Raji (cell line): ENCODE measurements around the gene COL8A2.

Experiments
- POLR2A ChIP-seq: IDR thresholded peaks from 2 replicates; pipeline ENCODE4 v1.6.1; 2011; ENCODE audit warnings: low read depth, low read length, control low read depth; ENCODE audit not compliant: insufficient read depth

COL8A2 gene

DNA sequence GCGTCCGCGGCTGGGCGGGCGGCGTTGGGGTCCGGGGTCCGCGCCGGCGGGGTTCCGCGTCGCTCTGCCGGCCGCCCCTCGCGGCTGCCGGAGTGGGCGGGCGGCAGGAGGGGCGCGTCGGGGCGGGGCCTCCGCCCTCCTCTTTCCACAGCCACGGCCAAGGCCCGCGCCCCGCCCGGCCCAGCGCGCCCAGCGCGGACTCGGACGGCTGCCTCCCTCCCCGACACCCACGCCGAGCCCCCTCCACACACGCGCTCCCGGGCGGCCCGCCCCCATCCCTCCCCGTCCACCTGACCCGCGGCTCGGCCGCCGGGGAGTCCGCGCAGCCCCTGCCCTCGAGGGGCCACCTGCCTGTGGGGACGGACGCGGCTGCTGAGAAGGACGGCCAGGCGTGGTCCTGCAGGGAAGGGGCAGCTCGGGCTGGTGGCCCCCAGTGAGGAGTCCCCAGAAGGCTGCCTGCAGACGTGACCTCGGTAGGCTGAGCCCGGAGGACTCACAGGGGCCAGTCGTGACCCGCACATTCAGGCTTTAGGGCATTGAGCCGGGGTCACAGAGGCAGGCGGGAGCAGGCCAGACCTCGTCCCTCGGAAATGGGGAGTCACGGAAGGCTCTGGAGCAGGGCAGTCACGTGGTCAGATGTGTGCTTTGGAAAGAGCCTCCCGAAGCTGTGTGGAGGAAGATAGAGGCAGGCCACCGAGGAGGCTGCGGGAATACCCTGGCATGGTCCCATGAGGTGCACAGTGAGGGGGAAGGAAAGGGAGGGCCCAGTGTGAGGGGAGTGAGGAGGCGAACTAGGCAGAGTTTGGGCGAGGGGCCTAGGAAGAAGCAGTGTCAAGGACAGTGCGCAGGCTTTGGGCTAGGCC is at the start of gene COL8A2:
Gene COL8A2, minus strand, starts transcription at position 94 of the 863 bp plus-strand sequence. CDS start 24,980 bp downstream, outside the sequence.
- no peak for TF ChIP-seq POLR2A

DNA sequence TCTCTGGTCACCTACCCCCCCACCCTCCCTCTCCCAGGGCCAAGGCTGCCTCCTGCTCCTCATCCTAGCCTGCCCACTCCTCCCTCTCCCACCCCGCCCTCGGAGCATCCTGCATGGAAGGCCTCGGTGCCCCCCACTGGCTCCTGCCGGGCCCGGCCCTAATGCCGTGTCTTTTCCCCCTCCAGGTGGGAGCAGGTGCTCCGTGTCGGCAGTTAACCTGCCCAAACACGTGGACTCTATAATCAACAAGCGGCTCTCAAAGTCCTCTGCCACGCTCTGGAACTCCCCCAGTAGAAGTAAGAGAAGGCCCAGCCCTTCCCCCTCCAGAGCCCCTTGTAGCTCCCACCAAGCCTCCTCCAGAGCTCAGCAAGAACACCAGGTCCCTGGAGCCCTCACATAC is 49.7 kb upstream of the COL8A2 start:
- TF ChIP-seq POLR2A = no peak

DNA sequence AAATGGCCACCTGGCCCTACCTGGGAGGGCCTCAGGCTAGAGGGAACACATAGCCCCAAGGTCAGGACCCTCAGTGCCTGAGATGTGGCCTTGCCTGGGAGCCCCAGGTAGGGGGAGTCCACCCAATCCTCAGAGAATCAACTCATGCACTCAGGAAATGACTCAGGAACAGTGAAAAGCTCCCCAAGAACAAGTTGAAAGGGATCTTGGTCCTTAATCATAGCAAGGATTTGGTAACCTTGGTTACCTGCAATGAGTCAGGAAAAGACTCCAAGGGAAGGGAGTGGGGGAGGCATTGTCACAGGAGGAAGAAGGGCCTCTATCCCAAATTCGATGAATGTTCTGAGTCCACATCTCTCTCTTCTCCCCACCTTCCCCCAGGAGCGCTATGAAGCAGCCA is 48.0 kb upstream of the COL8A2 start:
- no peak for TF ChIP-seq POLR2A

DNA sequence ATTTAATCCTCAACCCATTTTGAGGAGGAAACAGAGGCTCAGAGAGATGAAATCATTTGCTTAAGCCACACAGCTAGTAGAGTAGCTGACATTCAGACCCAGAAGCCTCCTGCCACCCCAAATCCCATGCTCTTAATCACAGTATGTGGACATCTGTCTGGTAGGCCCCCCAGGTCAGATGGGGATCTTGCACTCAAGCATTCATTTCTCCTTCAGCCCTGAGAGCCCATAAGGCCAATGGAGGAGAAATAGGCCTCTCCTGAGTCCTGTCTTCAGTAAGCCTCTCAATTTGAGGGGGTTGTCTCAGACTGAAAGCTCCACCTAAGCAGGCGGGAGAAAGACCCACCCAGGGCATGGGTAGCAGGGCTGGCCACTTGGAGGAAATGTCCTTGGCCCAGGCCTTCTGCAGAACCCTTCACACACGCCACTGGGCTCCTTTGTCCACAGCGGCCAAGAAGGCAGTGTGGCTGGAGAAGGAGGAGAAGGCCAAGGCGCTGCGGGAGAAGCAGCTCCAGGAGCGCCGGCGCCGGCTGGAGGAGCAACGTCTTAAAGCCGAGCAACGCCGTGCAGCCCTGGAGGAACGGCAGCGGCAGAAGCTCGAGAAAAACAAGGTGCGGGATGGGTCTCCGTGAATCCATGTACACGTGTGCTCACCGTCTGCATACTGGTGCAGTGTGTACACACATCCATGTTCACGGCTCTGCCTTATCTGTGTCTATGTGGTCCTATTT is 47.2 kb upstream of the COL8A2 start:
- no peak for TF ChIP-seq POLR2A

DNA sequence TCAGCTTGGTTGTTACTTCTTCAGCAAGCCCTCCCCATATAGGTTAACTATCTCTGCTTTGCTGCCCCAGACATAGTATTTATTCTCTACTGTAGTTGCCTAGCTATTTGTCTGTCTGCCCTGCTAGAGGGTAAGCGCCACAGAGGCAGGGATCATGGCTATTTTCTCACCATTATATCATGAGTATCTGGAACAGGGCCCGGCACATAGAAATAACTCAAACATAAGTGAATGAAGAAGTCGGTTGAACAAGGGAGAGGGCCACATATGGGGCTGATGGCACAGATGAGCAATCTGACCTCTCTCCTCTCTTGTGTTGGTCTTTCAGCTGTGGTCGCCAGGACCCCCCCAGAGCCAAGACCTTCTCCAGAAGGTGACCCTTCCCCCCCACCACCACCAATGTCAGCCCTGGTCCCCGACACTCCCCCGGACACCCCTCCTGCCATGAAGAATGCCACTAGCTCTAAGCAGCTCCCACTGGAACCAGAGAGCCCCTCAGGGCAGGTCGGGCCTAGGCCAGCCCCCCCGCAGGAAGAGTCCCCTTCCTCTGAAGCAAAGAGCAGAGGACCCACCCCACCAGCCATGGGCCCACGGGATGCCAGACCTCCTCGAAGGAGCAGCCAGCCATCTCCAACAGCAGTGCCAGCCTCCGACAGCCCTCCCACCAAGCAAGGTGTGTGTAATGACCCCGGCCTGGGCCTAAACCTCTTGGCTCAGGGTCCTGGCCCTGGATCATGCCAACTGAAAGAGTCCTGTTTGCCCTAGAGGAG is 45.8 kb upstream of the COL8A2 start:
- no peak for TF ChIP-seq POLR2A

DNA sequence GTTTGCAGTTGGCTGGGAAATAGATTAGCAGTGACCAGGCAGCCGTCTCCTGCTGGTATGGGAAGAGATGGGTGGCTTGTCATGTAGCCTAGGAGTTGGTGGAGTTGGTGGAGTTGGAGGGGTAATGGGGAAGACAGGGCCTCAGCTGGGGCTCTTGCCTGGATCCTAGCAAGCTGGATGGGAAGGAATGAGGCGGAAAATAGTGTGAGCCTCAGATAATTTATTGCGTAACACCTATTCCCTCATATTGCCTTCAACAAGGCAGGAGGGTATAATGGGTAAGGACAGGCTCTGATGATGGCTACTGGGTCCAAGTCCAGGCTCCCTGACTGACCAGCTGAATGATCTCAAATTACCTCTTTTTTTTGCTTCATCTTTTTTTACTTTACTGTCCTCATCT is 43.5 kb upstream of the COL8A2 start:
- TF ChIP-seq POLR2A = no peak

DNA sequence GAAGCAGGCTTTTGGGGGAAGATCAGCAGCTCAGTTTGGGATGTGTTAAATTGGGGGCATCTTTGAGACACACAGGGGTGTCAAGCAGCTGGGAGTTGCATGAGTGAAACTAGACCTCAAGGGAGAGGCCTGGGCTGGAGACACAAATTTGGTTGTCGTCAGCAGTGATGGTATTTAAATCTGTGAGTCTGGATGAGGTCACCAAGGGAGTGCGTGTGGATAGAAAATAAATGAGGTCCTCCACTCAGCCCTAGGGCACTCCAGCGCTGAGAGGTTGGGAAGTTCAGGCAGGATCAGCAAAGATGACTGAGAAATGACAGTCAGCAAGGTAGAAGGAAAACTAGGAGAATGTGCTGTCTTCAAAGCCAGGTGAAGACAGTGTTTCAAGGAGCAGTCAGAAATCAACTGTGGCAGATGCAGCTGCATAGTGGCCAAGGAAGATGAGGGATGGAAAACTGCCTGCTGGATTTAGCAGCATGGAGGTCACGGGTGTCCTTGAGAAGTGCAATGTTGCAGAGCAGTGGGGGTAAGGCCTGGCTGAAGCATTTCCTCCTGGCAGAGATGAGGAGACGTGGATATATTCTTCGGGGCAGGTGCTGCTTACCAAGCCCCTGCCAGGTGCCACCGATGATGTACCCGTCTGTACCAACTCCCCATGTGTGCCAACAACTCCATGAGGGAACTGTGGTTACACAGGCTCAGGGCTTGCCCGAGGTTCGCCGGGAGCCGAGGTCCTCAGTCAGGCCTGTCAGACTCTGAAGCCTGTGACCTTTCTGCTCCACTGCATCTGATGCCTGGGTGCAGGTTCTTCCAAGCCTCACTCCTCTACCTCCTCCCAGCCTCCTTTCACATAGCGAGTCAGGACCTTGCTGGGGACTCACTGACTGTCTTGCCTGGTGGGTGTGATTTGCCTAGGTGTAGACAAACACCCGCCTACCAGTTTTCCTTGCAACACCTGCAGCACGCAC is 42.2 kb upstream of the COL8A2 start:
- no peak for TF ChIP-seq POLR2A

DNA sequence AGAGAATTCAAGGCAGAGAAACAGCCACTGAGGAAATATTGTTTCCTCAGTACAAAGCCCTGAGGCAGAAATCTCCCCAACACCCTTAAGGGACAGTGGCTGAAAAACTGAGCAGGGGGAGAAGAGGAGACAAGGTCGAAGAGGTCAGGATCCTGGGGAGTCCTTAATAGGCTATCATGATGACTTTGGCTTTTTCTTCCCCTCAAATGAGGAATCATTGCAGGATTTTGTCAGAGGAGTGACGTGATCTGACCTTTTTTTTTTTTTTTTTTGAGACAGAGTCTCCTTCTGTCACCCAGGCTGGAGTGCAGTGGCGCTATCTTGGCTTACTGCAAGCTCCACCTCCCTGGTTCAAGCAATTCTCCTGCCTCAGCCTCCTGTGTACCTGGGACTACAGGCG is 41.1 kb upstream of the COL8A2 start:
- no peak for TF ChIP-seq POLR2A

DNA sequence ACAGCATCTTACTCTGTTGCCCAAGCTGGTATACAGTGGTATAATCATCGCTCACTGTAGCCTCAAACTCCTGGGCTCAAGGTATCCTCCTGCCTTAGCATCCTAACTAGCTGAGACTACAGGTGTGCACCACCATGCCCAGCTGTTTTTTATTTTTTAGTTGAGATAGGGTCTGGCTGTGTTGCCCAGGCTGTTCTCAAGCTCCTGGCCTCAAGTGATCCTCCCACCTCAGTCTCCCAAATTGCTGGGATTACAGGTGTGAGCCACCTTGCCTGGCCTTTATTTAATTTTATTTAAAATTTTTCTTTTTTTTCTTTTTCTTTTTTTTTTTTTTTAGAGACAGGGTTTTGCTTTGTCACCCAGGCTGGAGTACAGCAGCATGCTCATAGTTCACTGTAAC is 40.1 kb upstream of the COL8A2 start:
- no peak for TF ChIP-seq POLR2A

DNA sequence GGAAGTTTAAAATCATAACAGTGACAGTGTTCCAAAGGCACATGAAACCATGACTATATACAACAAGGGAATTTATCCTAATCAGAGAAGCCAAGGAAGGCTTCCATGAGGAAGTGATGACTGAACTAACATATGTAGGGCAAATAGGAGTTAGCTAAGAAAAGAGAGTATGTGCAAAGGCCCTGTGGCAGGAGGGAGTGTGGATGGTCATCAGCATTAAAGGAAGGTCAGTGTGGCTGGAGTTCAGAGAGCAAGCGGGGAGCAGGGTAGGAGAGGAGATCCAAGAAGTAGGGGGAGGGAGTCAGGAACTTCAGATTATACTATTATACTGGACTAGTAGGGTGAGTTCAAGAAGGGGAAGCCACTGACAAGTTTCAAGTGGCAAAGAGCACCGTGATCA is 39.3 kb upstream of the COL8A2 start:
- TF ChIP-seq POLR2A = no peak

DNA sequence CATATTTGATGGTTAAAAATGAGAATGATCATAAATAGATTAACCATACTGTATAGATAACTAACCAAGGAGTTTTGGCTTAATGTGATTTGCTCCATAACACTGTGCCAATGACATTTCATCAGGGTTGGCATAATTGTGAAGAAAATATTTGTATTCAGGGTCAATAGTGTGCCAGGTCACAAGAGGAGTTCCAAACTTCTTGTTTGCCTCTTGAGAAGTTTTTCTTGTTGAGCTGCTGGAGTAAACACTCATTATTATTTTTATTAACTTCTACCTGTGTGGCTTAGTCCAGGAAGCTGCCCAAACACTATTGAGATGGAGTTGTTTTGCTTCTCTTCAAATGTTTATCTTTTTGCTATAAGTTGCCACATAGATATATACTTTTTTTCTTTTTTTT is 38.4 kb upstream of the COL8A2 start:
- no peak for TF ChIP-seq POLR2A

DNA sequence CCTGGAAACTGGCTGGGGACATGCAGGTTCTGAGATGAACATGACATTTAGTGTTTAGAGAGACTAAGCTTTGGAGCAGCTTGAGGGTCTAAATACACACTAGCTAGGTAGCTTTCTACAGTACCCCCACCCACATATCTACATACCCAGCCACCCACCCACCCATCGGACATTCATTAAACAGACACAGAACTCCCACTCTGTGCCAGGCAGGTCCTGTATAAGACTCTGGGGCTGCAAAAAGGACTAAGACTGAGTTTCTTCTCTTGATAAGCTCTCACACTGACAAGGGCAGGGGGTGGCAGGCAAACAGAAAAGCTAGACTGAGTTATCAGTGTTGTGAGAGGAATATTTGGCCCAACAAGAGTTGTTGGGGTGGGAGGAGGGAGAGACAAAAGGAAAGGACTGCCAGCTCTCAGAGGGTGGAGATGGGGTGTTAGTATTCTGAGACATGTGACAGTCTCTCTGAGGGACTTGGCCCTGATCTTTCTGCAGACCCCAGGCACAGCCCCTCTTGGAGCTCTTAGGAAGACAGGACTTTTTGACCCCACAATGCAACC is 37.7 kb upstream of the COL8A2 start:
- no peak for TF ChIP-seq POLR2A

DNA sequence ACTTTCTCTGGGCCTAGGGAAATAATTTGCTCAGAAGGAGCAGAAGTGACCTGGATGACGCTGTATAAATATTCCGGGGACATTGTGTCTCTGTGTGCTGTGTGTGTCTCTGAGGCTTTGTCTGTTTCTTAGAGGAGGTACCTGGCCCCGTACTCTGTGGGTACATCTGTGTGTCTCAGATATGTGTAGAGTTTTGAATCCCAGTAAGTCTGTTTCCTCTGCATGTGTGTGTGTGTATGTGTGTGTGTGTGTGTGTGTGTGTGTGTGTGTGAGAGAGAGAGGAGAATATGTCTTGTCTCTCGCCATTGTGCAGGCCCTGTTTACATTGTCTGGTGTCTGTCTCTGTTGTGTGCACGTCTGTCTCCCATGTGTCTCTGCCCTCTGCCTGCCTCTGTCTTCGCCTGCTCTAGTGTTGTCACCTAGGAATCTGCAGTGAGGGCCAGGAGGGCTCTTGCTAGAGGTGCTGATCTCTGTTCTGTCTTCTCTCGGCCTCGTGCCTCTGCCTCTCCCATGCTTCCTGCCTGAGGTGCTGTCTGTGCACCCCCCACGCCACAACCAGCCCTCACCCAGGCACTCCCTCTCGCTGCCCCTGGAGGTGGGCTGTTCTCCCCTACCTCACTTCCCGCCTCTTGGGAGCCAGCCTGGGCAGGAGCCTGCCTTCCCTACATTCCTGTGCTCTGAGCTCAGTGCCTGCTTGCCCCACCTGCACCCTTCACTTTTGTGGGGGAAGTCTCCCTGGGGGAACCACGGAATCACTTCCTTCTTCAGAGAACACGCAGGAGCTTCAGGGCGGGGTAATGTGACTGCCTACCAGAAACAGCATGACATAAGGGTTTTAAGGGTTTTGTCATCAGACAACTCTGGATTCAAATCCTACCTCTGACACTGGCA is 36.9 kb upstream of the COL8A2 start:
- no peak for TF ChIP-seq POLR2A
